GM23338 (cell line): ENCODE measurements around the gene ATOH8. TPM values are rescaled to one million over a fixed set of nuclear protein-coding genes. Genes with fewer than 3 reads are reported as not detected.

Experiments
- ATAC-seq: fragments of 200-7000 bp; cut with Tn5 transposase; 3 replicates; pipeline ENCODE4 v1.9.1; 2020
- DNase-seq: peaks from one replicate; pipeline ENCODE4 v3.0.0-alpha.2; 2015; ENCODE audit warnings: low spot score
- H2AFZ ChIP-seq: fragments of 200-600 bp; sonication (generic); 2 replicates; pipeline ENCODE4 v1.8.0; 2016; ENCODE audit warnings: antibody characterized with exemption, mild to moderate bottlenecking, moderate library complexity
- H3F3A ChIP-seq: fragments of 200-600 bp; sonication (generic); replicated peaks from 2 replicates; pipeline ENCODE4 v1.8.0; 2017; ENCODE audit warnings: antibody characterized with exemption, mixed run types, low read depth
- H3K27ac ChIP-seq: fragments of 200-600 bp; sonication (generic); 2 replicates; pipeline ENCODE4 v1.6.1; 2016; ENCODE audit warnings: low read depth
- H3K27me3 ChIP-seq: fragments of 200-600 bp; sonication (generic); 2 replicates; pipeline ENCODE4 v1.8.0; 2016; ENCODE audit warnings: mild to moderate bottlenecking, mixed run types, moderate library complexity; ENCODE audit not compliant: insufficient read depth
- H3K36me3 ChIP-seq: fragments of 200-600 bp; sonication (generic); 2 replicates; pipeline ENCODE4 v1.8.0; 2016; ENCODE audit warnings: mild to moderate bottlenecking; ENCODE audit not compliant: insufficient read depth
- H3K4me1 ChIP-seq: fragments of 200-600 bp; sonication (generic); 2 replicates; pipeline ENCODE4 v1.8.0; 2016; ENCODE audit warnings: mild to moderate bottlenecking, moderate library complexity; ENCODE audit not compliant: insufficient read depth
- H3K4me2 ChIP-seq: fragments of 200-600 bp; sonication (generic); 2 replicates; pipeline ENCODE4 v1.7.1; 2017; ENCODE audit warnings: mixed run types
- H3K4me3 ChIP-seq: fragments of 200-600 bp; sonication (generic); 2 replicates; pipeline ENCODE4 v1.6.1; 2016; ENCODE audit warnings: mixed run types
- H3K79me2 ChIP-seq: fragments of 200-600 bp; sonication (generic); replicated peaks from 2 replicates; pipeline ENCODE4 v1.8.0; 2017; ENCODE audit warnings: mild to moderate bottlenecking; ENCODE audit not compliant: insufficient read depth
- H3K9me2 ChIP-seq: fragments of 200-600 bp; sonication (generic); 2 replicates; pipeline ENCODE4 v1.8.0; 2017; ENCODE audit not compliant: insufficient read depth
- H4K20me1 ChIP-seq: fragments of 200-600 bp; sonication (generic); replicated peaks from 2 replicates; pipeline ENCODE4 v1.8.0; 2017; ENCODE audit warnings: mild to moderate bottlenecking; ENCODE audit not compliant: insufficient read depth
- H3K27ac Mint-ChIP-seq: 2 replicates; pipeline ENCODE4 v1.8.0; 2020; ENCODE audit warnings: inconsistent platforms, mild to moderate bottlenecking, moderate library complexity, mixed read lengths
- H3K27me3 Mint-ChIP-seq: 3 replicates; pipeline ENCODE4 v1.8.0; 2022; ENCODE audit warnings: low read depth, mild to moderate bottlenecking, moderate library complexity, mixed read lengths, inconsistent platforms; ENCODE audit not compliant: insufficient read depth, poor library complexity
- H3K36me3 Mint-ChIP-seq: 3 replicates; pipeline ENCODE4 v1.8.0; 2021; ENCODE audit warnings: low read depth, mild to moderate bottlenecking, inconsistent platforms, moderate library complexity, mixed read lengths
- H3K4me1 Mint-ChIP-seq: 3 replicates; pipeline ENCODE4 v1.8.0; 2020; ENCODE audit warnings: mild to moderate bottlenecking, inconsistent platforms, mixed read lengths
- H3K4me3 Mint-ChIP-seq: 3 replicates; pipeline ENCODE4 v1.8.0; 2021; ENCODE audit warnings: moderate library complexity, mild to moderate bottlenecking, inconsistent platforms, mixed read lengths
- H3K9me3 Mint-ChIP-seq: 3 replicates; pipeline ENCODE4 v1.8.0; 2020; ENCODE audit warnings: moderate library complexity, mild to moderate bottlenecking, inconsistent platforms, mixed read lengths
- CREB1 ChIP-seq: fragments of 250-450 bp; sonication (Bioruptor Pico); IDR thresholded peaks from 2 replicates; pipeline ENCODE4 v1.5.0; 2020; ENCODE audit warnings: low read depth, mild to moderate bottlenecking, moderate library complexity
- JUNB ChIP-seq: IDR thresholded peaks from one replicate; pipeline ENCODE4 v1.6.1; 2016; ENCODE audit warnings: antibody characterized with exemption; ENCODE audit not compliant: unreplicated experiment
- NANOG ChIP-seq: IDR thresholded peaks from 2 replicates; pipeline ENCODE4 v1.6.1; 2016; ENCODE audit warnings: antibody characterized with exemption, borderline replicate concordance
- POLR2AphosphoS5 ChIP-seq: IDR thresholded peaks from 2 replicates; pipeline ENCODE4 v1.6.1; 2016; ENCODE audit warnings: antibody characterized with exemption, low read depth
- STAT1 ChIP-seq: IDR thresholded peaks from one replicate; pipeline ENCODE4 v1.6.1; 2016; ENCODE audit warnings: antibody characterized with exemption; ENCODE audit not compliant: unreplicated experiment
- ZNF114 ChIP-seq: fragments of 250-450 bp; sonication (Bioruptor Pico); IDR thresholded peaks from 2 replicates; pipeline ENCODE4 v1.5.0; 2020; ENCODE audit warnings: mild to moderate bottlenecking, moderate library complexity
- ZNF331 ChIP-seq: fragments of 250-450 bp; sonication (Bioruptor Pico); IDR thresholded peaks from 2 replicates; pipeline ENCODE4 v1.5.0; 2020; ENCODE audit warnings: low read depth, mild to moderate bottlenecking, moderate library complexity
- polyA plus RNA-seq: library from polyadenylated mRNA; unstranded; fragments of >200 nt; fragmentation: Nextera tagmentation; extraction: Ambion mirVana; gene quantifications from 2 replicates; pipeline ENCODE4 v1.2.1, GENCODE V29; 2016
- total RNA-seq: library from RNA; depleted of rRNA; stranded (reverse); fragments of >200 nt; shearing (Covaris generic); gene quantifications from 2 replicates; pipeline ENCODE4 v1.2.3, GENCODE V29; 2014
- TF ChIP-seq, protein P1 (sequence below): fragments of 250-450 bp; sonication (Bioruptor Pico); IDR thresholded peaks from 2 replicates; pipeline ENCODE4 v1.5.0; 2020; ENCODE audit warnings: mild to moderate bottlenecking, moderate library complexity
- TF ChIP-seq, protein P2 (sequence below): IDR thresholded peaks from one replicate; pipeline ENCODE4 v1.6.1; 2018; ENCODE audit warnings: antibody characterized with exemption; ENCODE audit not compliant: unreplicated experiment
- TF ChIP-seq, protein P3 (sequence below), 2 experiments: fragments of 200-600 bp in 1 of 2; sonication (generic) in 1 of 2; conservative IDR thresholded peaks; 2 replicates each; pipeline versions ENCODE4 v1.5.1 to v1.6.1; 2016 to 2017; ENCODE audit warnings: antibody characterized with exemption in 2 of 2, low read depth in 2 of 2, mild to moderate bottlenecking in 2 of 2, moderate library complexity in 1 of 2

ATOH8 gene
- total and polyA plus RNA-seq, 2 experiments from 2014 or later, result 0.11 to 0.97 TPM

DNA sequence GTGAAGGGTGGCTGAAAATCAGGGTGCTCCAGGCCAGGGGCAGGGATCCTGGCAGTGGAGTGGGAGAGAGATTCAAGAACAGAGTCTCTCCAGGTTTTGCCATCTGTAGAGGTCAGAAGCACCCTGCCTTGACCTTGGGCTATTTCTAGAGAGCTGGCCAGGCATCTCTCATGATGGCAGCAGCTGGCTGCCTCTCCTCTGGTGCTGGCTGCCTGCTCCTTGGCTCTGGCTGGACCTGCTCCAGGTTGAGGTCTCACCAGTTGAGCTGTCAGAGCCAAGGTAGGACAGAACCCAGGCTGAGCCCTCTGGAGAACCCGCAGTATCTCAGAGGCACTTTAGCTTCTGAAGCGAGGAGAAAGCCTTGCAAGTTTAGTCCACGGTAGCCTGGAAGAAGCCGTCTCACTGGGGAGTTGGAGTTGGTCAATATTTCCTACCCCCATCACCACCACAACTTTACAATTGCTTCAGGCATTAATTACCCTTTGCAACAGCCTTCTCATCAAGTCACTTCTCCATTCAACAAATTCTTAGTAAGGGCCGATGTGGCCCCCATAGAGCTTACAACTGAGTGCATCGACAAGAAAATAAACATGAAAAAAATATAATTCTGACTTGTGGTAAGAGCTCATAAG lies 34.1 kb upstream of the ATOH8 start (continued):
- TF ChIP-seq, protein P1, sequence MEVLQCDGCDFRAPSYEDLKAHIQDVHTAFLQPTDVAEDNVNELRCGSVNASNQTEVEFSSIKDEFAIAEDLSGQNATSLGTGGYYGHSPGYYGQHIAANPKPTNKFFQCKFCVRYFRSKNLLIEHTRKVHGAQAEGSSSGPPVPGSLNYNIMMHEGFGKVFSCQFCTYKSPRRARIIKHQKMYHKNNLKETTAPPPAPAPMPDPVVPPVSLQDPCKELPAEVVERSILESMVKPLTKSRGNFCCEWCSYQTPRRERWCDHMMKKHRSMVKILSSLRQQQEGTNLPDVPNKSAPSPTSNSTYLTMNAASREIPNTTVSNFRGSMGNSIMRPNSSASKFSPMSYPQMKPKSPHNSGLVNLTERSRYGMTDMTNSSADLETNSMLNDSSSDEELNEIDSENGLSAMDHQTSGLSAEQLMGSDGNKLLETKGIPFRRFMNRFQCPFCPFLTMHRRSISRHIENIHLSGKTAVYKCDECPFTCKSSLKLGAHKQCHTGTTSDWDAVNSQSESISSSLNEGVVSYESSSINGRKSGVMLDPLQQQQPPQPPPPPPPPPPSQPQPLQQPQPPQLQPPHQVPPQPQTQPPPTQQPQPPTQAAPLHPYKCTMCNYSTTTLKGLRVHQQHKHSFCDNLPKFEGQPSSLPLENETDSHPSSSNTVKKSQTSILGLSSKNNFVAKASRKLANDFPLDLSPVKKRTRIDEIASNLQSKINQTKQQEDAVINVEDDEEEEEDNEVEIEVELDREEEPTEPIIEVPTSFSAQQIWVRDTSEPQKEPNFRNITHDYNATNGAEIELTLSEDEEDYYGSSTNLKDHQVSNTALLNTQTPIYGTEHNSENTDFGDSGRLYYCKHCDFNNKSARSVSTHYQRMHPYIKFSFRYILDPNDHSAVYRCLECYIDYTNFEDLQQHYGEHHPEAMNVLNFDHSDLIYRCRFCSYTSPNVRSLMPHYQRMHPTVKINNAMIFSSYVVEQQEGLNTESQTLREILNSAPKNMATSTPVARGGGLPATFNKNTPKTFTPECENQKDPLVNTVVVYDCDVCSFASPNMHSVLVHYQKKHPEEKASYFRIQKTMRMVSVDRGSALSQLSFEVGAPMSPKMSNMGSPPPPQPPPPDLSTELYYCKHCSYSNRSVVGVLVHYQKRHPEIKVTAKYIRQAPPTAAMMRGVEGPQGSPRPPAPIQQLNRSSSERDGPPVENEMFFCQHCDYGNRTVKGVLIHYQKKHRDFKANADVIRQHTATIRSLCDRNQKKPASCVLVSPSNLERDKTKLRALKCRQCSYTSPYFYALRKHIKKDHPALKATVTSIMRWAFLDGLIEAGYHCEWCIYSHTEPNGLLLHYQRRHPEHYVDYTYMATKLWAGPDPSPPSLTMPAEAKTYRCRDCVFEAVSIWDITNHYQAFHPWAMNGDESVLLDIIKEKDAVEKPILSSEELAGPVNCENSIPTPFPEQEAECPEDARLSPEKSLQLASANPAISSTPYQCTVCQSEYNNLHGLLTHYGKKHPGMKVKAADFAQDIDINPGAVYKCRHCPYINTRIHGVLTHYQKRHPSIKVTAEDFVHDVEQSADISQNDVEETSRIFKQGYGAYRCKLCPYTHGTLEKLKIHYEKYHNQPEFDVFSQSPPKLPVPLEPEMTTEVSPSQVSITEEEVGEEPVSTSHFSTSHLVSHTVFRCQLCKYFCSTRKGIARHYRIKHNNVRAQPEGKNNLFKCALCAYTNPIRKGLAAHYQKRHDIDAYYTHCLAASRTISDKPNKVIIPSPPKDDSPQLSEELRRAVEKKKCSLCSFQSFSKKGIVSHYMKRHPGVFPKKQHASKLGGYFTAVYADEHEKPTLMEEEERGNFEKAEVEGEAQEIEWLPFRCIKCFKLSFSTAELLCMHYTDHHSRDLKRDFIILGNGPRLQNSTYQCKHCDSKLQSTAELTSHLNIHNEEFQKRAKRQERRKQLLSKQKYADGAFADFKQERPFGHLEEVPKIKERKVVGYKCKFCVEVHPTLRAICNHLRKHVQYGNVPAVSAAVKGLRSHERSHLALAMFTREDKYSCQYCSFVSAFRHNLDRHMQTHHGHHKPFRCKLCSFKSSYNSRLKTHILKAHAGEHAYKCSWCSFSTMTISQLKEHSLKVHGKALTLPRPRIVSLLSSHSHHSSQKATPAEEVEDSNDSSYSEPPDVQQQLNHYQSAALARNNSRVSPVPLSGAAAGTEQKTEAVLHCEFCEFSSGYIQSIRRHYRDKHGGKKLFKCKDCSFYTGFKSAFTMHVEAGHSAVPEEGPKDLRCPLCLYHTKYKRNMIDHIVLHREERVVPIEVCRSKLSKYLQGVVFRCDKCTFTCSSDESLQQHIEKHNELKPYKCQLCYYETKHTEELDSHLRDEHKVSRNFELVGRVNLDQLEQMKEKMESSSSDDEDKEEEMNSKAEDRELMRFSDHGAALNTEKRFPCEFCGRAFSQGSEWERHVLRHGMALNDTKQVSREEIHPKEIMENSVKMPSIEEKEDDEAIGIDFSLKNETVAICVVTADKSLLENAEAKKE, result no peak
- TF ChIP-seq POLR2AphosphoS5, result no peak
- no peak for TF ChIP-seq NANOG
- TF ChIP-seq JUNB, result no peak
- TF ChIP-seq, protein P2, sequence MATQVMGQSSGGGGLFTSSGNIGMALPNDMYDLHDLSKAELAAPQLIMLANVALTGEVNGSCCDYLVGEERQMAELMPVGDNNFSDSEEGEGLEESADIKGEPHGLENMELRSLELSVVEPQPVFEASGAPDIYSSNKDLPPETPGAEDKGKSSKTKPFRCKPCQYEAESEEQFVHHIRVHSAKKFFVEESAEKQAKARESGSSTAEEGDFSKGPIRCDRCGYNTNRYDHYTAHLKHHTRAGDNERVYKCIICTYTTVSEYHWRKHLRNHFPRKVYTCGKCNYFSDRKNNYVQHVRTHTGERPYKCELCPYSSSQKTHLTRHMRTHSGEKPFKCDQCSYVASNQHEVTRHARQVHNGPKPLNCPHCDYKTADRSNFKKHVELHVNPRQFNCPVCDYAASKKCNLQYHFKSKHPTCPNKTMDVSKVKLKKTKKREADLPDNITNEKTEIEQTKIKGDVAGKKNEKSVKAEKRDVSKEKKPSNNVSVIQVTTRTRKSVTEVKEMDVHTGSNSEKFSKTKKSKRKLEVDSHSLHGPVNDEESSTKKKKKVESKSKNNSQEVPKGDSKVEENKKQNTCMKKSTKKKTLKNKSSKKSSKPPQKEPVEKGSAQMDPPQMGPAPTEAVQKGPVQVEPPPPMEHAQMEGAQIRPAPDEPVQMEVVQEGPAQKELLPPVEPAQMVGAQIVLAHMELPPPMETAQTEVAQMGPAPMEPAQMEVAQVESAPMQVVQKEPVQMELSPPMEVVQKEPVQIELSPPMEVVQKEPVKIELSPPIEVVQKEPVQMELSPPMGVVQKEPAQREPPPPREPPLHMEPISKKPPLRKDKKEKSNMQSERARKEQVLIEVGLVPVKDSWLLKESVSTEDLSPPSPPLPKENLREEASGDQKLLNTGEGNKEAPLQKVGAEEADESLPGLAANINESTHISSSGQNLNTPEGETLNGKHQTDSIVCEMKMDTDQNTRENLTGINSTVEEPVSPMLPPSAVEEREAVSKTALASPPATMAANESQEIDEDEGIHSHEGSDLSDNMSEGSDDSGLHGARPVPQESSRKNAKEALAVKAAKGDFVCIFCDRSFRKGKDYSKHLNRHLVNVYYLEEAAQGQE, result no peak
- no peak for TF ChIP-seq CREB1

DNA sequence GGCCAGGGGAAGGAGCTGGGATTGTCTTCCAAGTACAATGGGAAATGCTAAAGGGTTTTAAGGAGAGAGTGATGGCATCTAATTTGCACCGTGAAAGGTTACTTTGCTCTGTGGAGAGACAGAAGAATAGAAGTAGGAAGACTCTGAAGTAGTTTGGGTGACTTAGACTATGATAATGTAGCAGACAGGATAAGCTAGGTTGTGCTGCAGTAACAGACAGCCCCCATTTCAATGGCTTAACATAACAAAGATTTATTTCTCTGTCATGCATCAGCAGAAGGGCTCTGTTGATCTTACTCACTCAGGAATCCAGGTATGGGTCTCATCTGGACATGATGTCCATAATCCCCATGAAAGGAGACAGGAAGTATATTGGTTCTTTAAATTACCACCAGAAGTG lies 33.3 kb upstream of the ATOH8 start:
- H3K27me3 ChIP-seq, result no peaks in the 10 kb centered on the region
- 0 out of 2 replicates have a peak, but pooled peaks cover 5% of the 10 kb centered on the region for H3K9me2 ChIP-seq
- H4K20me1 ChIP-seq, result no peaks in the 10 kb centered on the region
- H2AFZ ChIP-seq, result no peak overlapping the region
- Mint-ChIP-seq H3K9me3 (no peaks in the 10 kb centered on the region; the same call in 2 of the 3 replicates), H3K4me1 (no peaks in the 10 kb centered on the region), H3K27ac (no peak overlapping the region), H3K36me3 (no peaks in the 10 kb centered on the region), H3K27me3 (peaks cover 14% of the 10 kb centered on the region), H3K4me3 (no peak overlapping the region)
- no peaks in the 10 kb centered on the region for H3K36me3 ChIP-seq
- ATAC-seq (no peak), DNase-seq (no peak)
- H3F3A ChIP-seq, result no peaks in the 10 kb centered on the region
- H3K79me2 ChIP-seq, result no peaks in the 10 kb centered on the region
- no peaks in the 10 kb centered on the region for H3K4me1 ChIP-seq
- no peak overlapping the region for H3K4me2 ChIP-seq
- H3K4me3 ChIP-seq, result no peak overlapping the region
- no peak overlapping the region for H3K27ac ChIP-seq
- TF ChIP-seq JUNB, result no peak
- TF ChIP-seq ZNF114 (CRISPR knock-in tag), result no peak
- TF ChIP-seq, protein P3, sequence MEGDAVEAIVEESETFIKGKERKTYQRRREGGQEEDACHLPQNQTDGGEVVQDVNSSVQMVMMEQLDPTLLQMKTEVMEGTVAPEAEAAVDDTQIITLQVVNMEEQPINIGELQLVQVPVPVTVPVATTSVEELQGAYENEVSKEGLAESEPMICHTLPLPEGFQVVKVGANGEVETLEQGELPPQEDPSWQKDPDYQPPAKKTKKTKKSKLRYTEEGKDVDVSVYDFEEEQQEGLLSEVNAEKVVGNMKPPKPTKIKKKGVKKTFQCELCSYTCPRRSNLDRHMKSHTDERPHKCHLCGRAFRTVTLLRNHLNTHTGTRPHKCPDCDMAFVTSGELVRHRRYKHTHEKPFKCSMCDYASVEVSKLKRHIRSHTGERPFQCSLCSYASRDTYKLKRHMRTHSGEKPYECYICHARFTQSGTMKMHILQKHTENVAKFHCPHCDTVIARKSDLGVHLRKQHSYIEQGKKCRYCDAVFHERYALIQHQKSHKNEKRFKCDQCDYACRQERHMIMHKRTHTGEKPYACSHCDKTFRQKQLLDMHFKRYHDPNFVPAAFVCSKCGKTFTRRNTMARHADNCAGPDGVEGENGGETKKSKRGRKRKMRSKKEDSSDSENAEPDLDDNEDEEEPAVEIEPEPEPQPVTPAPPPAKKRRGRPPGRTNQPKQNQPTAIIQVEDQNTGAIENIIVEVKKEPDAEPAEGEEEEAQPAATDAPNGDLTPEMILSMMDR (conservative IDR thresholded peaks at IDR 0.05; ENCODE audit: low read depth in 2 of 2), result no peak
- no peak for TF ChIP-seq ZNF331 (CRISPR knock-in tag)
- TF ChIP-seq POLR2AphosphoS5, result no peak
- TF ChIP-seq STAT1, result no peak
- no peak for TF ChIP-seq CREB1
